ENCODE measurements around the gene DENND2A.
A peak's percentile ranks its signal among the peaks of the same experiment; 100 is the strongest.
"Not testable (repeated sequence)": the region's sequence is repeated elsewhere in the genome, so short reads cannot be mapped to it uniquely, and the experiment has no call there.

The DENND2A gene

DNA sequence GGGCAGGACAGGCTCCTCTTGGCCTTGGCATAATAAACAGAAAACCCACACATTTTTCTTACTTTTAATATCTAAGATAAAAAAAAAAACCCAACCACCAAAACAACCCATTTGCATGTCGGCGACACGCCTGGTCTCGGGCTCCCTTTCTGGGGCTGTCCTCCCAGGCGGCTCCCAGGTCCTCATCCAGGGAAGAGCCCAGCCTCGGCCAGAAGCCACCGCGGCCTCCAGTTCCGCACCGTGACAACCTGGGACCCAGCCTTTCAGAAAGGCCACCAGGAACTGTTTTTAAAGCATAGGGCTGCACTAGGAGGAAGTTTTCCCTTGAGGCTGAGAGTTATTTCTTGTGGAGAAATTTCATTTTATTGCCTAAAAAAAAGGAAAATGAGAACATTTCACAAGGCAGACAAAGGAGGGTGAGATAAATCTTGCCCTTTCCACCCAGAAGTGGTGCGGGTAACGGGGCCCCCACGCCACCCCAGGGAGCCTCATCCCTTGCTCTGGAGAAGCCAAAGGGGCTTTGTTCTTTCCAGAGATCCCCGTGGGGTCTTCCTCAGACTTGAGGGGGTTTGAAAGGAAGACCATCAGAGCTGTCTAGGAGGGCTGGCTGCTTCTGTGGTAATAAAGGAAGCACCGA lies 122.1 kb downstream of the DENND2A start:
- TF ChIP-seq, protein P1, sequence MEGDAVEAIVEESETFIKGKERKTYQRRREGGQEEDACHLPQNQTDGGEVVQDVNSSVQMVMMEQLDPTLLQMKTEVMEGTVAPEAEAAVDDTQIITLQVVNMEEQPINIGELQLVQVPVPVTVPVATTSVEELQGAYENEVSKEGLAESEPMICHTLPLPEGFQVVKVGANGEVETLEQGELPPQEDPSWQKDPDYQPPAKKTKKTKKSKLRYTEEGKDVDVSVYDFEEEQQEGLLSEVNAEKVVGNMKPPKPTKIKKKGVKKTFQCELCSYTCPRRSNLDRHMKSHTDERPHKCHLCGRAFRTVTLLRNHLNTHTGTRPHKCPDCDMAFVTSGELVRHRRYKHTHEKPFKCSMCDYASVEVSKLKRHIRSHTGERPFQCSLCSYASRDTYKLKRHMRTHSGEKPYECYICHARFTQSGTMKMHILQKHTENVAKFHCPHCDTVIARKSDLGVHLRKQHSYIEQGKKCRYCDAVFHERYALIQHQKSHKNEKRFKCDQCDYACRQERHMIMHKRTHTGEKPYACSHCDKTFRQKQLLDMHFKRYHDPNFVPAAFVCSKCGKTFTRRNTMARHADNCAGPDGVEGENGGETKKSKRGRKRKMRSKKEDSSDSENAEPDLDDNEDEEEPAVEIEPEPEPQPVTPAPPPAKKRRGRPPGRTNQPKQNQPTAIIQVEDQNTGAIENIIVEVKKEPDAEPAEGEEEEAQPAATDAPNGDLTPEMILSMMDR (IDR thresholded peaks at IDR 0.05; ENCODE audit: insufficient read depth, low read length, missing control alignments): no peak
- CTCF ChIA-PET: interaction anchor here (0.6 to 9.2 kb wide), 33 partner anchors 8 to 1015 kb away, joined by 3 to 309 read pairs (median 6); partner anchors contain the start of gene MKRN1
- POLR2A ChIA-PET: interaction anchor here (1.0 kb wide), 1 partner anchor 135 kb away, joined by 3 read pairs; no protein-coding TSS in a partner anchor
- no peak for DNase-seq (ENCODE audit: low read depth, low spot score)
- no peak overlapping the region for H3K4me3 ChIP-seq (ENCODE audit: low read depth, low read length)

DNA sequence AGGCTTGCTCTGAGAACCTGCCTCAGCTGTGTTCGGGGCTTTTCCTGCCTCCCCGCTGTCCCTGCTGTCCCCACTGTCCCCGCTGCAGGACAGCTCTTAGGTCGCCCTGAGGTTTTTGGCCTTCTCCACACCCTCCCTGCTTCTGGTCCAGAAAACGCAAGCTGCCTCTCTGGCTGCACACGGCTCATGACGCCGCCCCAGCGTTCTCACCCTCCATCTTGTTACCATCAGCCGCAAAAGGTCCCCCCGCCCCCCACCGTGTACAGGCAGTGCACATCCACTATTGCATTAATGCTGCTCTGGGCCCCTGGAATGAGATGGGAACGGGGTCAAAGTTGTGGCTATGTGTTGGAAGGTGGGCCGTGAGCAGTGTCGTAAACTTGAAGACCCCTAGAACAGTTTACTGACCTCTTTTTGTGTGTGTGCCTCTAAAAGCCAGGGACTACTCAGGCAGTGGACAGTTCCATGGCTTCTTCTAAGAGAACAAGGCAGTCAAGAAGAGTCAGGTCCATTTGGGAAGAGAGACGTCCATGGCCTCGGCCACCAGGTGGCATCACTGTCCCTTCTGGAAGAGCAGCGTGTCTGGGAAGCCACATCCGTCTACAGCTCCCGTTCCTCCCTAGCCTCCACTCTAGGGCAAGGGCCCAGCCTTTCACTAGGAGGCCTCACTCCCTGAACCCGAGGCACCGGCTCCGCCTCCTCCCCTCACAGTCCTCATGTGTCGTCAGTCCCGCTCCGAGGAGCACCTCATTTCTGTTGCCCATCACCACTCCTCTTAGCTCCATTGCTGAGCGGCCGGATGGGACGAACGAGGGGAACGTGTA lies 122.9 kb downstream of the DENND2A start:
- peak; percentile 54 for DNase-seq (ENCODE audit: low read depth, low spot score)
- TF ChIP-seq, protein P1 (IDR thresholded peaks at IDR 0.05; ENCODE audit: insufficient read depth, low read length, missing control alignments): peak; percentile 96
- ChIA-PET CTCF (interaction anchor here (0.8 to 9.2 kb wide), 28 partner anchors 8 to 1016 kb away, joined by 3 to 309 read pairs (median 6); partner anchors contain the start of gene MKRN1), POLR2A (interaction anchor here (1.0 kb wide), 1 partner anchor 135 kb away, joined by 3 read pairs; no protein-coding TSS in a partner anchor)
- no peak overlapping the region for H3K4me3 ChIP-seq (ENCODE audit: low read depth, low read length)

DNA sequence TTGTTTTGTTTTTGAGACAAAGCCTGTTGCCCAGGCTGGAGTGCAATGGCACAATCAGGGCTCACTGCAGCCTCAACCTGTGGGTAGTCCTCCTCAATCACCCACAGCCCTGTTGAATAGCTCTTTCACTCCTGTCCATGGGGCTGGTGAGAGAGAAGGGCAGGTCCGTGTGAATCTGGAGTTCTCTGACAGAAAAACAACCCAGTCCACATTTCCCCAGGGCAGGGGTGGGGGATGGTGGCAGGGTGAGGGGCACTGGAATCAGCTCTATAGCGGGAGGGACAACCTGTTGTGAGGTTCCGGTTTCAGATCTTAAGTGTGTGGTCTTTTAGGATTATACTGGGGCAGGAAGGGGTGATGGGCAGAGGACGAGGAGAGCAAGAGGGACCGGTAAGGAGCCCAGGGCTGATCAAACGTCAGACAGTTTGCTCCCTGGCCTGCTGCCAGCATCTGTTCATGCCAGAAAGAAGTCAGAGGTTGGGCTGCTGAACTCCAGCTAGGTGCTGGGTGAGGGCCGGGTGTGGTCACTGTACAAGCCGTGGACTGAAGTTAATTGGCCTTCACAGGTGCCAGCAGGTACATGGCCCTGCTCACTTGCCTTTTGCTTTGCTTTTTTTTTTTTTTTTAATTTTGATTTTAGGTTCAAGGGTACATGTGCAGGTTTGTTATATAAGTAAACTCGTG lies 128.2 kb downstream of the DENND2A start:
- no peak overlapping the region for H3K4me3 ChIP-seq (ENCODE audit: low read depth, low read length)
- CTCF ChIA-PET: interaction anchor here (1.3 to 9.2 kb wide), 2 partner anchors 137 to 141 kb away, joined by 7 to 309 read pairs; no protein-coding TSS in a partner anchor
- no peak for DNase-seq (ENCODE audit: low read depth, low spot score)
- TF ChIP-seq, protein P1 (IDR thresholded peaks at IDR 0.05; ENCODE audit: insufficient read depth, low read length, missing control alignments): no peak
- POLR2A ChIA-PET: no interaction called here

DNA sequence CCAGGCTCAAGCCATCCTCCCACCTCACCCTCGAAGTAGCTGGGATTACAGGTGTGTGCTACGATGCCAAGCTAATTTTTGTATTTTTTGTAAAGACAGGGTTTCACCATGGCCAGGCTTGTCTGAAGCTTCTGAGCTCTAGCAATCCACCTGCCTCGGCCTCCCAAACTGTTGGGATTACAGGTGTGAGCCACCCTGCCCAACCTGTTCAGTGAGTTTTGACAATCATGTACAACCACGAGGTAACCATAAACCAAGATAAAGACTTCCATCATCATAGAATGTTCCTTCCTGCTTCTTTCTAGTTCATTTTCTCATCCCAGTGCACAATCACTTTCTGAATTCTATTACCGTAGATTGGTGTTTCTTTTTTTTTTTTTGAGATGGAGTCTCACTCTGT lies 130.8 kb downstream of the DENND2A start:
- TF ChIP-seq, protein P1 (IDR thresholded peaks at IDR 0.05; ENCODE audit: insufficient read depth, low read length, missing control alignments): no peak
- POLR2A ChIA-PET: no interaction called here
- CTCF ChIA-PET: interaction anchor here (1.7 kb wide), 1 partner anchor 143 kb away, joined by 7 read pairs; no protein-coding TSS in a partner anchor
- H3K4me3 ChIP-seq (ENCODE audit: low read depth, low read length): no peak overlapping the region
- DNase-seq (ENCODE audit: low read depth, low spot score): no peak

DNA sequence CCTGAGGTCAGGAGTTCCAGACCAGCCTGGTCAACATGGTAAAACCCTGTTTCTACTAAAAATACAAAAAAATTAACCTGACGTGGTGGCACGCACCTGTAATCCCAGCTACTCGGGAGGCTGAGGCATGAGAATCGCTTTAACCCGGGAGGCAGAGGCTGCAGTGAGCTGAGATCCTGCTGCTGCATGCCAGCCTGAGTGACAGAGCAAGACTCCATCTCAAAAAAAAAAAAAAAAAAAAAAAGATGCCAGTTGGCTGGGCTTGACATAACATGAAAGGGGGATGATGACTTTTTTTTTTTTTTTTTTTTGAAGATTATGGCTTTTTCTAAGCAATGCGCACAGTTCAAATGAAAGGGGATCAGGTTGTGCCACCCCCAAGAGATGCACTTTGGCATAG lies 133.1 kb downstream of the DENND2A start:
- CTCF ChIA-PET: interaction anchor here (1.7 to 2.9 kb wide), 4 partner anchors 9 to 146 kb away, joined by 3 to 25 read pairs (median 12); no protein-coding TSS in a partner anchor
- DNase-seq (ENCODE audit: low read depth, low spot score); POLR2A ChIA-PET; H3K4me3 ChIP-seq (ENCODE audit: low read depth, low read length): not testable (repeated sequence)

DNA sequence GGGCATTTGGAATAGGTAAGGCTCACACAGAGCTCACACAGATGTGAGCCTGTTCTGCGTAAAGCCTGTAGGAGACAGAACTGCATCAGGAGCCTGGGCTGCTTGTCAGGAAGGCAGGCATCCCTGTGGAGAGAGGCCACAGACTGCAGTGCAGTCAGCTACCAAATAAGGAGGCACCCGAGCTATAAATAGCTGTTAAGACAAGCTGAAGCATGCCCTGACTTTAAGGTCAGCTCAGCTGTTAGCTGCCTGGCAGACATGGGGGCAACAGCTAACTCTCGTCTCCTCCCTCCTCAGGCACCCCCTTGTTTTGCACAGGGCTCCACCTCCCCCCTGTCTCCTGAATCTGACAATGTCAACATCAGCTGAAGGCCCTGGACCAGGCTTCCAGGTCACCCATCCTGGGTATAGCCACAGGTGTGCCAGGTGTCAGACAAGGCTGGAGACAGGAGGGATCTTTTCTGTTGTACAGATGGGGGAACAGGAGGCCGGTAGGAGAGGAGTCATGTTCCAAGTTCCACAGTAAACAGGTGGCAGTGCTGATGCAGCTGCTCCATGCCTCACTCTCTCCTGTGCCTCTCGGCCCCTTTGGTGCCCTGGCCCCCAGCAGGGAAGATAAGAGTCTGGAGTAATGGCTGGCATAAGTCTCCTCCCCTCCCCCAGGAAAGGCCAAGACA lies 133.7 kb downstream of the DENND2A start:
- POLR2A ChIA-PET: no interaction called here
- peak; percentile 68 for DNase-seq (ENCODE audit: low read depth, low spot score)
- H3K4me3 ChIP-seq (ENCODE audit: low read depth, low read length): no peak overlapping the region
- CTCF ChIA-PET: interaction anchor here (1.7 to 2.9 kb wide), 4 partner anchors 10 to 146 kb away, joined by 3 to 25 read pairs (median 12); no protein-coding TSS in a partner anchor
- TF ChIP-seq, protein P1 (IDR thresholded peaks at IDR 0.05; ENCODE audit: insufficient read depth, low read length, missing control alignments): peak; percentile 20

Measured in AG04449 (cell line).